NCI-H146 treated with DMSO at 0.1 percent for 48 hours (cell line): ENCODE data around the gene LZTS3.
A peak's percentile ranks its signal among the peaks of the same experiment; 100 is the strongest.
"Not testable (repeated sequence)": the region's sequence is repeated elsewhere in the genome, so short reads cannot be mapped to it uniquely, and the experiment has no call there.

ENCODE experiments used
- DNase-seq: peaks from one replicate; lab custom pipeline; 2025; ENCODE audit not compliant: unreplicated experiment; lab: John Stamatoyannopoulos, UW

The LZTS3 gene

DNA sequence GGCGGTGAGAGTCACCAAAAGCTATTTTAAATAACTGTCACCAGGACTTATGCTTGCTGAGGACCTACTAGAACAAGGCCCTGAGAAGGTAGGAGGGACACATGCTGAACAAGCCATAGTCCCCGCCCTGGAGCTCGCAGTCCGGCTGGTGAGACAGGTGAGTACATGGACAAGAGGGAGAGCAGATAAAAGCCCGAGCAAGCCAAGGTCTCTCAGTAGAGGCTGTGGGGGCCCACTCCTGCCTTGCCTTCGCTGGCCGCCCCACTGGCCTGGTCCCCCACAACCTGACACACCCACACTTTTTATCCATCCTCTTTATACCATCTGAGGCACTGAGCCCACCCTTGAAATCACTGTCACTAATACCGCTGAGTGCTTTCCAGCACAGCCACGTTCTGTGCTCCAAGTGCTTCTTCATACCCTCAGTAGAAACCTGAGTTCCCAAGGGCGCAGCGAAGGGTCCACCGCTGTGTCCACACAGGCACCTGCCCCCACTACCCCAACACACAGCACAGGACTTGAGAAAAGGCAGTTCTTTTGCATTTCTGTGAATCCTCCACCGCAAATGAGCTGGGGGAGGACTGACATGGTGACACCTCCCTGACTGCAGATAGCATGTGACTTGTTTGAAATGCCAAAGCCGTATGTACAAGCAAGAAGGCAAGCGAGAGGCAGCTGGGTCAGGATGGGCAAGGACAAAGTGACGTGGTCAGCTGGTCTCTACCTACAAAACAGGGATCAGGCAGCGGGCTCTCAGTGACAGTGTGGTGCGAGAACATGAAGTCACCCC lies 19.1 kb upstream of the LZTS3 start:
- DNase-seq = no peak

DNA sequence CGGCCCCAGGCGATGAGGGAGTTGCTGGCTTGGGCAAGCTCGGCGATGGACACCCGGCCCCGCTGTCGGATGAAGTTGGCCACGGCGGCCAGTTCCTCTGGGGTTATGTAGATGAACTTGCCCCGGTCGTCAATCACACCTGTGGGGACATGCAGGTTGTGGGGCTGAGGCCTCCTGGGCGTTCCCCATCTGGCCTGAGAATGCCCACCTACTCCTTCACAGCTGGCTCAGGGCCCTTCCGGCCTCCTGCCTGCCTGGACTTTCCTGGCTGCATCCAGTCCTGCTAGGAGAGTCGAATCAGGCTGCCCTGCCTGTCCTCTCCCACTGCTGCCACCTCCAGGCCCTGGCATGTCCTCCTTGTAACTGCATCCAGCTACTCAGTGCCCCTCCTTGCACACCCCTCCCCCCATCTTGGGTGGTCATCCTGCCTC lies 17.3 kb upstream of the LZTS3 start:
- DNase-seq = no peak

DNA sequence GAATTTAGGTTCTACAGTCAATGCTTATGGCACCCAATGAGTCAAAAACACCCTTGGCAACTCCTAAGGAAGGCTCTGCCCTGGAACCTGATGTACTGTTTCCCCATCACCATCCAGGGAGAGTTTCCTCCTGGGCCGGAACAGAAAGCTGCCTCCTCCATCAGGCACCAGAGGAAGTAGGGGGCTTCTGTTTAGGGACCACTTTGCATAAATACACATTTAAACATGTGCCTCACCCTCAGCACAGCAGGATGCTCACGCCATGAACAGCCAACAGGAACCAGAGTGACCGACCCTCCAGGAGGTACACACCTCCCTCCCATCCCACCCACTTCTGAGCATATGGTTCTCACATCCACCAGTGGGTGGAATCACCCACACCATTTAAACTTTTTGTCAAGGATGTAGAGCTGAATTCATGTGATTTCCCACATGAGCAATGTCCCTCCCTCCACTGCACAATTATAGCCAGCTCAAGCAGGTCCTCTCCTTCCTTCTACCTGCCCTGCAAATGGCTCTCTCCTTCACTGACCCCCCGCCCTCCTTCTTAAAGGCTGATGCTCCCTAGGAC lies 16.3 kb upstream of the LZTS3 start:
- DNase-seq = no peak

DNA sequence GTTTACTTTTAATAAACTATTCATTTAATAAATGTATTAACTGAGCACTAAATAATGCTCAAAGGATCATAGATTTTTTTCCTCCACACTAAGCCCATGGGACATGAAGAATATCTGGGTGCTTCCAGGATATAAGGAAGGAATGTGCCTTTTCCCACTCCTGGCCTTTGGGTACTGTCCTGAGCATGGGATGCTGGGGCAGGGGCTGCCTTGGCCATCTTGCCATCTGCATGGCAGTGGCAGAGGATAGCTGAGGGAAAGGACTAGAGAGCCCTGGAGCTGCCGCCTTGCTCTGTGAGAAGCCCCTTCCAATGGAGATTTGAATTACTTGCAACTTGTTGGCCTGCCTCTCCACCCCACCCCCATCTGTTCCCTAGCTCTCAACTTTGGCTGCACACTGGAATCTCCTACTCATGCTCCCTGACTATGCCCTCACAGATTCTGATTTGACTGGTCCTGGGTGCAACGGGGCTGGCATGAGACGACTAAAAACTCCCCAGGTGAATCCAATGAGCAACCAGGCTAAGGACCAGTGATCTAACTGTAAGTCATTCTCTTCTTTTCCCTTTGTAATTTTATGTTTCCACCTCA lies 15.6 kb upstream of the LZTS3 start:
- no peak for DNase-seq

DNA sequence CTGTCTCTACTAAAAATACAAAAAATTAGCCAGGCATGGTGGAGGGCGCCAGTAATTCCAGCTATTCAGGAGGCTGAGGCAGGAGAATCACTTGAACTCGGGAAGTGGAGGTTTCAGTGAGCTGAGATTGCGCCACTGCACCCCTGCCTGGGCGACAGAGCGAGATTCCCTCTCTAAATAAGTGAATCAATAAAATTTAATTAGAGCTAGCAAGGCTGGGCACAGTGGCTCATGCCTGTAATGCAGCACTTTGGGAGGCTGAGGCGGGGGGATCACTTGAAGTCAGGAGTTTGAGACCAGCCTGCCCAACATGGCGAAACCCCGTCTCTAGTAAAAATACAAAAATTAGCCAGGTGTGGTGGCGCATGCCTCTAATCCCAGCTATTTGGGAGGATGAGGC lies 14.5 kb upstream of the LZTS3 start:
- DNase-seq = not testable (repeated sequence)

DNA sequence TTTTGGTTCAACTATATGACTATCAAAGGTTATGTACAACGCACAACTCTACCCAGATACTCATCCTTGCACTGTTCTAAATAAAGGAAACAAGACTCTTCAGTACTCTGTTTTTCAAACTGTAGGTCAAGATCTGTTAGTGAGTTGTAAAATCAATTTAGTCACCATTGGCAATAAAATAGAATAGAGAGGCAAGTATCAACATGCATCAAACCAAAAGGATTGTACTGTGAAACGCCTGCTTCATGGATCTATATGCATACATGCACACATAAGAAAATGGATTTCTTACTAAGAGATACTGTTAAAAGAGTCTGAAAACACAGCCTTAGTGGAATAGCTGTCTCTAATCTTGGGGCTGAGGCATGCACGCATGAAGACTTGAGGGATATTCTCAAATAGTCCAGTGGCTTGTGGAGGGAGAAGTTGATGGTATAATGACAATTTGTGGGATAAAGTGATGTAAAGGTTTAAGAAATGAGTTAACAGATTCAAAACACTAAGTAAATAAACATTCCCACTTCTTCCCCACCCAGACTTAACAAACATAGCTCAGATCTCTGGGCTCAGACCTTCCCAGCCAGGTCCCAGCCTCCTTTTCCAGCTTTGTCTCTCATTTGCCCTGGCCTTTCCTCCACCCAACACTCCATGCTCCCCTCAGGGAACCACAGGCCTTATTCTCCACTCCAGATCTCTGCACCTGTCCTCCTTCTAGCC lies 10.7 kb upstream of the LZTS3 start:
- no peak for DNase-seq

DNA sequence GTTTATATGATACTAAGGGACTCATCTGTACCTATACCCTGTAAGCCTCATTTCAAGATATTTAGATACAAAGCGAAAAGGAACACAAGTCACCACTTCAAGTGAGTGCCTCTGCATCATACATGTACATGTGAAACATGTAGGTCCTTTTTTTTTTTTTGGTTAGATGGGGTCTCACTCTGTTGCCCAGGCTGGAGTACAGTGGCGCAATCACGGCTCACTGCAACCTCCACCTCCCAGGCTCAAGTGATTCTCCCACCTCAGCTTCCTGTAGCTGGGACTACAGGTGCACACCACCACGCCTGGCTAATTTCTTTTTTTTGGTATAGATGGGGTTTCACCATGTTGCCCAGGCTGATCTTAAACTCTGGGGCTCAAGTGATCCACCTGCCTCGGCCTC lies 9.1 kb upstream of the LZTS3 start:
- DNase-seq = not testable (repeated sequence)

DNA sequence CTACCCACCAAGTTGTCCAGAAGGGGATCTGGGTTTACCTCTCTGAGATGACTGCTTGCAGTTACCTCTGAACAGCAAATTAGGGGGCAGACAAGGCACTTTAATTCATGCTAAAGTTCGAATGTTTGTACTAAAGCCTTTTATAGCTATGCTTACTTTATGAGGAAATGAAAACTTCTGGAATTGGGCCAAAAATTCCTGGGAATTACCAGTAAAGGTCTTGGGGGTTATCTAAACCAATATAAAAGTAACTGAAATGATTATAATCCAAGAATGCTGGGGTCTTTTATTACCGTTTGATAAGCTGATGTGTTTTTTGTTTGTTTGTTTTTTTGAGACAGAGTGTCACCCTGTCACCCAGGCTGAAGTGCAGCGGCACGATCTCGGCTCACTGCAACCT lies 7.9 kb upstream of the LZTS3 start:
- DNase-seq = no peak

DNA sequence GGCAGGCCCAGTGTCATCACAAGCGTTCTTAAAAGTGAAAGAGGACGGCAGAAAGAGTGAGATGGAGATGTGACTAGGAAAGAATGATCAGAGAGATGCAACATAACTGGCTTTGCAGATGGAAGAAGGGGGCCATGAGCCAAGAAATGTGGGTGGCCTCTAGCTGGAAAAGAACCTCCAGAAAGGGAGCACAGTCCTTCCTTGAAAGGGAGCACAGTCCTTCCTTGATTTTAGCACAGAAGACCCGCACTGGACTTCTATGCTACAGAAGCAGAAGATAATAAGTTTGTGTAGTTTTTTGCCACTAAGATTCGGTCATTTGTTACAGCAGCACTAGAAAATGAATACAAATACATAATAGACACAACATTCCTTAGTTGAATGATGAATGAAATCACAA lies 7.0 kb upstream of the LZTS3 start:
- DNase-seq = no peak

DNA sequence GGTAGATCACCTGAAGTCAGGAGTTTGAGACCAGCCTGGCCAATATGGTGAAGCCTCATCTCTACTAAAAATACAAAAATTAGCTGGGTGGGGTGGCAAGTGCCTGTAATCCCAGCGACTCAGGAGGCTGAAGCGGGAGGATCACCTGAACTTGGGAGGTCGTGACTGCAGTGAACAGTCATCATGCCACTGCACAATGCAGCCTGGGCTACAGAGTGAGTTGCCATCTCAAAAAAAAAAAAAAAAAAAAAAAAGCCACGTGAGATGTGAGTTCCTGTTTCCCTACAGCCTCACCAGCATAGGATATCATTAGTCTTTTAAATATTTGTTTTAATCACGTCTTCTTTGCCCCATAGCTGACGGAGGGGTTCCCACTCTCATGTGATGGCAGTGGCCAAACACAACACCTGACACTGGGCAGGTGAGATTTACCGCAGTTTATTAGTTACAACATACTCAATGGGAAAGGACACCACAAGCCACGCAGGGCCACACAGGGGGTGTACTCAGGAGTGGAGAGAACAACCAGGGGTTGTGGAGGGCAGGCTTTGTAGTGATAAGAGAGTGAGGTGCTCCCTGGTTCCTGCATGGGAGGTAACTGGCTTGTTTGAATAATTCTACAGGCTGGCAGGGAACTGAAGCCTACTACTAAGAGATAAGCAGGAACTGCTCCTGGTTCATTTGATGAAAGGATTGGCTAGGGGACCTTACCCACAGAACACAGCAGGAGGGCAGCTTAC lies 4.6 kb upstream of the LZTS3 start:
- DNase-seq = no peak

DNA sequence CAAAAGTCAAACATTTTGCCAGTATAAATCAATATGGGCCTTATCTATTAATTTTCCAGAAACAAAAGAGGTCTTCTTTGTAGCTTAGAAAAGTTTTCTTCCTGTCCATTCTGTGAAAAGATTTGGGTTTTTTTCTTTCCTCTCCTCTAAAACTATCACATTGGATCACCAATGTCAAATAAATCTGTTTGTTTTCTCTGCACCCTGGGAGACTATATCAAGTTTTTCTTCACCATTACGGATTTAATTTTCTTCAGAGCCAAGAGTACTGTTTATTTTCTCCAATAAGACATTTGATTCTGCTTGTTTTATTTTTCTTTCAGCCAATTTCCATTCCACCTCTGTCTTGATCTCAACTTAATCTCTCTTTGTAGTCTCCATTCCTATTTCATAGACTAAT lies 1.9 kb upstream of the LZTS3 start:
- DNase-seq = no peak

DNA sequence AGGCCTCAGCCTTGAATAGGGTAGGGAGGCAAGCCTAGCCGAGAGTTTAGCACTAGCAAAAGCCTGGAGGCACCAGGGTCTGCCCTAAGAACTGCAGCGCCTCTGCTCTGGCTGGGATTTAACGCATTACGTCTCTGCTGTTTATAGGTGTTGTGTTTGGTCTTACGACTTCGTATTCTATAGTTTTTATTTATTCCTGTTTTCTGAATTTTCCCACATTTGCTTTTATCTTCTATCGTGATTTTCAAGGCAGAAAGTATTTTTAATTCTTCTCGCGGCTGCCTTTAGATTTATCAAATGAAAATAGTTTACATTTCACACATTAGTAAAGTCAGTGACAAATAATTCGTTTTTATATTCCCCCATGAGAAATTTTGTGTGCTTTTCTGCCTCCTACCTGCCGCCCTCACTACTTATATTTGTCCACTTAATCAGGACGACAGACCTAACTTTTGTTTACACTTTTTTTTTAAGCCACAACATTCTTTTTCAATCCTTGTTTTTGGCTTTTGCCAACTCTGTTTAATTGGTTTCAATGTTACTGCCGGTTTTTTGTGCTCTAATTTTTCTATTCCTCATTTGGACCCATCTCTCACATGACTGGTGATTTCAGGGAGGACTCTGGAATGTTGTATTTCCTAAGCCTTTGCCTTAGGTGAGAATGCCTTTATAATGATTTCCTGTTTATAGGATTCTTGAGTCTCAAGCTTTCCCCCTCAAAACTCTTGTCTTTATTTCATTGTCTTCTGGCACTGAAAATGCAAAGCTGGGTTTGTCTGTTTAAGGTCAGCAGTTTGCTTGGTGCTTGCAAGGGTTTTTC lies 1.3 kb upstream of the LZTS3 start:
- DNase-seq = no peak

DNA sequence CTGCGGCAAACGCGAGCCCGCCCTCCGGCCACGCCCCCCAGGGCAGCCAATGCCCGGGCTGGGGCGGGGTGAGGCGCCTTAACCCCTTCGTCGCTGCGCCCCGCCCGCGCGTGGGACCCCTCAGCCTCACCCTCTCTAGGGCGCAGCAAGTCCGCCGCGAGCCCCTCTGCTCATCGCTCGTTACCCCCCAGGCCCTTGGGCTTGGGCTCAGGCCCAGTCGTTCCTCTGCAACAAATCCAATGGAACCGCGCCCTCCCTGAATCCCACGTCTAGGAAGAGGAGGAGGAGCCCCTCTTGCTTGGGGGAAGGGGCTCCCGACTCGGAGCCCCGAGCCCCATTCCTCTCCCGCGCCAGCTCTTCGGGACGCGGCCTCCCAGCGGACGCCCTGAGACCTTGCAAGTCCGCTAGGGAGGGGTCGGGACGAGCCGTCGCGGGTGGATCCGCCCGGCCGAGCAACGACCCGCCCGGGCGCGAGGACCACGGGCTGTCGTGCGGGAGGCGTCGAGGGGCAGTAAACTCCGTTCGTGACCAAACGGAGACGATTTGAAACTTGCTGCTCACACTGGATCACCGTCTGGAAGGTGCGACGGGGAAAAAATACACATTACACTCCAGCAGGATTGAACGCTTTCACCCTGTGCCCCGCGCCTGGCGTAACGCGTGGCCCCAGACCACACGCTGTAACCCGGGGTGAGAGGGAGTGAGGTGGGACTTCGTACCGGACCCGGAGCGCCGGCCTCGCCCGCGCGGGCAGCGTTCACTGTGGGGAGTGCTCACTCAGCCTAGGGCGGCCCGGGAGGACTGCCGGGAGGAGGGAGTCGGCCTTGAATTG lies 477 bp upstream of the LZTS3 start:
- DNase-seq = peak; percentile 70

DNA sequence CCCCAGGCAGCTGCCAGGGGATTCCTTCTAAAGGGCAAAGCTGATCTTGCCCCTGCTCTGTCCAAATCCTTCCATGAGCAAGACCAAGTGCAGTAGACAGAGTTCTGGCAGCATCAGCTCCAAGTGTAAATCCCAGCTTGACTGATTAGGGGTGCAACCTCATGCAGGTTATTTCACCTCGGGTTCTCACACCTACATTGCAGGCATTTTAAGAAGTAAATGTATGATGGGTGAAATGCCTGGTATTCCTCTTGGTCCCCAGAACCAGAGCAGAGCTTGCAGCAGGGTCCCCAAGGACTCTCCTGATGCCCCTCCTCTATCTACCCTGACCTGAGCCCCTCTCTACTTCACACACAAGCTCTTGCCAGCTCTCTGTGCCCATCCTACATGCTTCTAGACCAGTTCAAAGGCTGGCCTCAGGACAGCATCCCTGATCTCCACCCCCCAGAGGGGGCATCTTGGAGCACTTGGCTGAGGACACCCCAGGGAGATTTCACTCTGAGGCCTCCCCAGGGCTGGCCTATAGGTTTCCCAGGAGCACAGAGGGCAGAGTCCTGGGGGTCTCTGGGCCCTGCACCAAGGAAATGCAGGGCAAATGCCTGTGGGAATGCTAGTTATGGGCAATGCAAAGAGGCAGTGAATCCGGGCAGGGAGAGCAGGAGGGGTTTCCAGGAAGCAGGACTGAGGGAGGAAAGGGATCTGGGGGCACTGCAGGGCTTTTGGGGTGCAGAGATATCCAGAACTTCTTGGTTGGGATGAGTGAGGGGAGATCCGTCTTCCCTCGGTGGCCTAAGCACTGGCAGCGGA lies 1.0 kb downstream of the LZTS3 start:
- no peak for DNase-seq

DNA sequence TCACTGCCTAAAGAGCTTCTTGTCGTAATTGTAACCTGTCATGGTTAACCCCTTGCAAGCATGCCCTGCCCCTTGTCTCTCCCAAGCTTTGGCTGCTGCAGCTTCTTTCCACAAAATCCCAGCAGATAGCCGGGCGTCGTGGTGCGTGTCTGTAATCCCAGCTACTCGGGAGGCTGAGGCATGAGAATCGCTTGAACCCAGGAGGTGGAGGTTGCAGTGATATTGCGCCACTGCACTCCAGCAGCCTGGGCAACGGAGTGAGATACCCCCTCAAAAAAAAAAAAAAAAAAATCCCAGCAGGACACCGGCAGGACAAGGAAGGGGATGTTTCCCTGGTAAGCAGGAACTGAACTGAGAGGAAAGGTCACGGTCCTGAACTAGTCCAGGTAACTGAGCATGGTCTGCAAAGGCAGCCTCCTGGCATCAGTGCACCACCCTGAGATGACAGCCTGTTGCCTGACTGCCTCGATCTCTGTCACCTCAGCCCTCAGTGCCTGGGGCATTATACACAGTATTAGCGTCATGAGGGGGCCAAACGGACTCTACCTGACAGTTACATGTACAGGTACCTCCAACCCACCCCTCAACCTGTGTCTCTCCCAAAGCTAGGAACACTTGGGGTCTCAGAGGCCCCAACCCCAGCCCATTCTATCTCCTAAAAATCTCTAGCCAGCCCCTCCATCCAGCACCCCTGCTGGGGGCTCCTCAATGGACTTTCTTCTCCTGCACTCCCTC lies 1.8 kb downstream of the LZTS3 start:
- no peak for DNase-seq

DNA sequence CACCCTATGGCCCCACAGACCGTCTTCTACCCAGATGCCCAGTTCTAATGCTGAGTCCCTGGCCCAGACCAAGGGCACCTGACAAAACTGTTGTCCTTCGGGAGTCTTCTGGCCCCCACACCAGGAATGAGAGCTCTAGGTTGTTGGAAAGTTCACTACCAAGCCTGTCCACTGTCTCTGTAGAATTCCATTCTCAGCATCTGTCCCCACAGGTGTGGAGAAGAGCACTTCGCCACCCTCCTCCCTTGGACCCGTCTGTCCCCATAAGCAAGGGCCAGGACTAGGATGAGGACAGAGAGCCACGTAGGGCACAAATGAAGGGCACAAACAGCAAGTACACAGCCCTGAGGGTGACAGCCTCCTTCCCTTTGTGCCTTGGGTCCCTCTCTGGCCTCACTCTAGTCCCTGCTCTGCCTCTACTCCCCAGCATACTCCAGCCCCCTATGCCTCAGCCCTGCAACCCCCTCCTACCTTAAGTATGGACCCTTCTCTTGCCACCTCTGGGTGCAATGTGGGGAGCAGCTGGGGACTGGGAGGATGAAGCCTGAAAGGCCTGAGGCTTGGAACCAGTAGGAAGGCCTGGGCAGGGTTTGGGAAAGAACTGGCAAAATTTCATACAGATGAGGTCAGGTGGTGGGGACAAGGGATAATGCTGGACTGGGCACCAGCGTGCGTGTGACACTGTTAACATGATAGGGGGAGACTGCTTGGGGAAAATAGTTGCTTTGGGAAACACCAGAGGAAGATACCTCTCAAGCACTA lies 4.3 kb downstream of the LZTS3 start:
- no peak for DNase-seq
